Mesenchymal stem cell (in vitro differentiated cells and primary cell): ENCODE data around the gene UXS1.

Source experiments
- DNase-seq: peaks from one replicate; pipeline ENCODE4 v3.0.0-alpha.2; 2013
- H2AFZ ChIP-seq: one replicate; pipeline ENCODE4 v1.6.1; 2013; ENCODE audit warnings: low read depth, mild to moderate bottlenecking, control low read depth, inconsistent platforms, low read length, moderate library complexity
- H2AK5ac ChIP-seq: 2 replicates; pipeline ENCODE4 v1.6.1; 2013; ENCODE audit warnings: low read length, moderate library complexity, mild to moderate bottlenecking, inconsistent platforms; ENCODE audit not compliant: severe bottlenecking
- H2BK120ac ChIP-seq: one replicate; pipeline ENCODE4 v1.6.1; 2013; ENCODE audit warnings: low read depth, mild to moderate bottlenecking, inconsistent platforms, low read length, moderate library complexity
- H2BK12ac ChIP-seq, 2 experiments: one replicate each; pipeline ENCODE4 v1.6.1; 2013; ENCODE audit warnings: inconsistent platforms in 2 of 2, low read length in 2 of 2, mild to moderate bottlenecking in 2 of 2, moderate library complexity in 2 of 2, control low read depth in 1 of 2
- H2BK15ac ChIP-seq: one replicate; pipeline ENCODE4 v1.6.1; 2013; ENCODE audit warnings: mild to moderate bottlenecking, low read depth, inconsistent platforms; ENCODE audit not compliant: poor library complexity, severe bottlenecking
- H2BK5ac ChIP-seq: 2 replicates; pipeline ENCODE4 v1.6.1; 2013; ENCODE audit warnings: low read depth, mild to moderate bottlenecking, low read length, control low read depth, inconsistent platforms; ENCODE audit not compliant: poor library complexity, severe bottlenecking
- H3K14ac ChIP-seq, 2 experiments: one replicate each; pipeline ENCODE4 v1.6.1; 2013; ENCODE audit warnings: inconsistent platforms in 2 of 2, low read length in 2 of 2, control low read depth in 1 of 2, mild to moderate bottlenecking in 1 of 2, moderate library complexity in 1 of 2
- H3K18ac ChIP-seq, 2 experiments: one replicate each; pipeline ENCODE4 v1.6.1; 2013; ENCODE audit warnings: inconsistent platforms in 2 of 2, low read length in 2 of 2, control low read depth in 1 of 2, low read depth in 1 of 2, mild to moderate bottlenecking in 1 of 2
- H3K23ac ChIP-seq, 2 experiments: one replicate each; pipeline ENCODE4 v1.6.1; 2013; ENCODE audit warnings: inconsistent platforms in 2 of 2, low read length in 2 of 2, mild to moderate bottlenecking in 2 of 2, moderate library complexity in 2 of 2, control low read depth in 1 of 2
- H3K27ac ChIP-seq: 2 replicates; pipeline ENCODE4 v1.5.1; 2013; ENCODE audit warnings: mild to moderate bottlenecking, moderate library complexity, low read length, control low read depth, inconsistent platforms; ENCODE audit not compliant: poor library complexity, severe bottlenecking
- H3K27me3 ChIP-seq, 2 experiments: 2 replicates each; pipeline versions ENCODE4 v1.6.1 to v1.7.0; 2013; ENCODE audit warnings: low read length in 2 of 2, mild to moderate bottlenecking in 2 of 2, moderate library complexity in 2 of 2, control low read depth in 1 of 2, inconsistent platforms in 1 of 2; ENCODE audit not compliant: control insufficient read depth in 1 of 2, insufficient read depth in 1 of 2
- H3K36me3 ChIP-seq, 2 experiments: 2 replicates each; pipeline versions ENCODE4 v1.6.1 to v1.7.0; 2013; ENCODE audit warnings: low read length in 2 of 2, control low read depth in 1 of 2, inconsistent platforms in 1 of 2, low read depth in 1 of 2, mild to moderate bottlenecking in 1 of 2; ENCODE audit not compliant: insufficient read depth in 2 of 2, control insufficient read depth in 1 of 2
- H3K4ac ChIP-seq, 2 experiments: one replicate each; pipeline ENCODE4 v1.6.1; 2013; ENCODE audit warnings: inconsistent platforms in 2 of 2, low read length in 2 of 2, mild to moderate bottlenecking in 2 of 2, moderate library complexity in 2 of 2, control low read depth in 1 of 2, low read depth in 1 of 2
- H3K4me1 ChIP-seq: 2 replicates; pipeline ENCODE4 v1.6.1; 2013; ENCODE audit warnings: low read depth, low read length, control low read depth; ENCODE audit not compliant: control insufficient read depth, insufficient read depth
- H3K4me2 ChIP-seq: 2 replicates; pipeline ENCODE4 v1.6.1; 2013; ENCODE audit warnings: low read length, mild to moderate bottlenecking, inconsistent platforms; ENCODE audit not compliant: poor library complexity, severe bottlenecking
- H3K4me3 ChIP-seq, 2 experiments: 2 replicates each; pipeline versions ENCODE4 v1.5.1 to v1.7.0; 2013; ENCODE audit warnings: low read length in 2 of 2, mild to moderate bottlenecking in 2 of 2, control low read depth in 1 of 2, low read depth in 1 of 2; ENCODE audit not compliant: insufficient read depth in 1 of 2
- H3K79me1 ChIP-seq: replicated peaks from 2 replicates; pipeline ENCODE4 v1.6.1; 2013; ENCODE audit warnings: mild to moderate bottlenecking, control low read depth, low read length, inconsistent platforms; ENCODE audit not compliant: poor library complexity, severe bottlenecking
- H3K9ac ChIP-seq: 2 replicates; pipeline ENCODE4 v1.7.0; 2013; ENCODE audit warnings: mild to moderate bottlenecking, low read length, moderate library complexity
- H3K9me3 ChIP-seq: 2 replicates; pipeline ENCODE4 v1.7.0; 2013; ENCODE audit warnings: mild to moderate bottlenecking, low read length; ENCODE audit not compliant: control insufficient read depth
- H4K8ac ChIP-seq: one replicate; pipeline ENCODE4 v1.6.1; 2013; ENCODE audit warnings: inconsistent platforms, mild to moderate bottlenecking, low read length, moderate library complexity
- H4K91ac ChIP-seq: one replicate; pipeline ENCODE4 v1.6.1; 2013; ENCODE audit warnings: mild to moderate bottlenecking, low read length, inconsistent platforms
- WGBS: methylation state at CpG from one replicate; pipeline ENCODE4 v1.1.7; 2013; ENCODE audit warnings: mixed read lengths; 5-methylcytosine and 5-hydroxymethylcytosine counted together

UXS1 gene

DNA sequence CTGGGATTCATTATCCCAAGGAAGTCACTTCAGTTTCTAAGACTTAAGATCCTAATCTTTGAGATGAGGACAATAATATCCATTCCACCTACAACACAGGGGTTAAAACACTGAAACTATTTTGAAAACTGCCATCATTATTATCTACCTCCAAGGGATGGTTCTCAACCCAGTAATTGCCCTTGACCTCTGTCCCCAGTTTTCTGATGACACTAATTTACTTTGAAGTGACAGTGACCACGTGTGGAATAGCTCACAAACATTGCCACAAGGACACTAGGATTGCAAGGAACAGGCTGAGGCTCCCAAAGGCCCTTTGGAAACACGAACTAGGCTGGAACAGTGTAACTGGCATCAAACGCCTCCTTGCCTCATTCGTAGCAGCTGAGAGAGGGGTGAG, 78.4 kb downstream of the UXS1 start:
- Histone ChIP-seq H3K23ac (no peak overlapping the region), H4K91ac (no peak overlapping the region), H3K4me1 (peaks cover 30% of the 10 kb centered on the region), H3K9ac (no peak overlapping the region), H2AK5ac (no peak overlapping the region), H4K8ac (no peak overlapping the region), H3K18ac (no peak overlapping the region), H3K9me3 (no peaks in the 10 kb centered on the region), H3K4me2 (no peak overlapping the region), H2BK120ac (no peak overlapping the region), H2BK12ac (no peak overlapping the region), H3K27ac (no peak overlapping the region), H3K36me3 (peaks cover 29 to 42% of the 10 kb centered on the region in 2 experiments), H3K14ac (no peak overlapping the region), H3K4ac (no peak overlapping the region), H2BK15ac (no peak overlapping the region), H3K4me3 (no peak overlapping the region), H3K79me1 (peaks cover 41% of the 10 kb centered on the region), H2AFZ (no peak overlapping the region), H2BK5ac (no peak overlapping the region), H3K27me3 (no peaks in the 10 kb centered on the region)
- WGBS = 94% methylated on average over 4 of the region's 4 CpGs
- no peak for DNase-seq

DNA sequence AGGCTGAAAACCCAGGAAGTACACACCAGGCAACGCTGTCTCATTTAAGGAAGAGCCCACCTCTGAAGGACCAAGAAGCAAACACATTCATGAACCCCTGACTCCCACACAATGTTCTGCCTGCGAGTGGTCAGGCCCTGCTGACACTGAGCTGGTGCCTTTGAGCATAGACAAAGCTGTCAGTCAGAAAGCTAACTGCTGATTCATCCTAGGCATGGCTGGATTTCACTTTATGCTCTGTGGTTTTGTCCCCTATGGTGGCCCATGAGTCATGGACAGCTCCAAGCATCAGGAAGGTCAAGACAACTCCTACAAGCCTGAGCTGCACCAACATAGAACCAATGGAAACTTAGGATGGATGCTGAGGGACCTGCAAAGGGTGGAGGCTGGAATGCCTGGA, 78.9 kb downstream of the UXS1 start:
- Histone ChIP-seq H2BK5ac (no peak overlapping the region), H4K8ac (no peak overlapping the region), H3K27me3 (no peaks in the 10 kb centered on the region), H3K9me3 (no peaks in the 10 kb centered on the region), H3K9ac (no peak overlapping the region), H3K23ac (no peak overlapping the region), H2BK15ac (no peak overlapping the region), H2AFZ (no peak overlapping the region), H2AK5ac (no peak overlapping the region), H4K91ac (no peak overlapping the region), H3K4me2 (no peak overlapping the region), H3K4me1 (peaks cover 30% of the 10 kb centered on the region), H3K4me3 (no peak overlapping the region), H3K4ac (no peak overlapping the region), H2BK12ac (no peak overlapping the region), H3K27ac (peak overlapping the region; percentile 4), H2BK120ac (no peak overlapping the region), H3K14ac (no peak overlapping the region), H3K79me1 (peaks cover 36% of the 10 kb centered on the region), H3K18ac (no peak overlapping the region), H3K36me3 (peaks cover 29 to 42% of the 10 kb centered on the region in 2 experiments)
- peak; percentile 83 for DNase-seq
- WGBS = 51% methylated on average over 2 of the region's 2 CpGs

GRCh38 chr2:106114166-106114565, 79.9 kb downstream of the UXS1 start:
- Histone ChIP-seq H4K91ac (no peak overlapping the region), H2BK5ac (no peak overlapping the region), H3K4me2 (no peak overlapping the region), H3K18ac (no peak overlapping the region), H2AK5ac (peak overlapping the region; percentile 58), H3K9ac (no peak overlapping the region), H3K9me3 (no peaks in the 10 kb centered on the region), H3K27me3 (no peaks in the 10 kb centered on the region), H3K4me1 (peaks cover 30% of the 10 kb centered on the region), H2AFZ (no peak overlapping the region), H3K23ac (no peak overlapping the region), H3K27ac (peak overlapping the region; percentile 22), H3K4ac (no peak overlapping the region), H3K36me3 (peaks cover 38 to 42% of the 10 kb centered on the region in 2 experiments), H3K79me1 (peaks cover 32% of the 10 kb centered on the region), H4K8ac (no peak overlapping the region), H2BK12ac (no peak overlapping the region), H2BK15ac (no peak overlapping the region), H2BK120ac (no peak overlapping the region), H3K14ac (no peak overlapping the region), H3K4me3 (no peak overlapping the region)
- no peak for DNase-seq
- WGBS = 98% methylated on average over 2 of the region's 4 CpGs

DNA sequence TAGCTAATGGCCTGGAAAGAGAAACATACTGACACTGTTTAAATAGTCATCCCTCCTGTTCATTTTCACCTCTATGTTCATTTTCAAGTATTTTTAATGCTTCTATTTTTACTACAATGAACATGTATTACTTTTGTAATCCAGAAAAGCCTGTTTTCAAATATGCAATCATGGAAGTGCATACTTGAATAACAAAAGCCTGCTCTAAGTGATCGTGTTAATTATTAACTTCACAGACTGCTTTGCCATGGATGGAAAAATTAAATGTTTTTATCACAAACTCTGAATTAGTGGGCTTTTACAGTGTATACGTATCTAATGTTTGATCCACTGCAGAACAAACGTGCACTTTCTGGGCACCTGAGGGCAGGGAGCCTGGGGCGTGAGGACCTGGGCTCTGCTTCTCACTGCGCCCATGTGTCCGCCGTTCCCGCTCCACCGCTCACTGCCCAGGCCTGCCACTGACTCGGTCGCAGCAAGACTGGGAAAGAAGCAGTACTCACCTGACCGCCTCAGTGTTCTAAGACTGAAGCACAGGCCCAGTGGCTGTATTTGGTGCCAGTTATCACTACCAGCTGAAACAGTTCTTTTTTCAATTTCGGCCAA, 80.6 kb downstream of the UXS1 start:
- Histone ChIP-seq H3K4me2 (no peak overlapping the region), H2BK5ac (no peak overlapping the region), H3K4me1 (peaks cover 28% of the 10 kb centered on the region), H3K36me3 (peaks cover 45% of the 10 kb centered on the region in 2 experiments), H3K9ac (no peak overlapping the region), H3K4ac (no peak overlapping the region), H2BK15ac (no peak overlapping the region), H2AK5ac (peak overlapping the region; percentile 58), H3K14ac (no peak overlapping the region), H3K23ac (no peak overlapping the region), H3K27me3 (no peaks in the 10 kb centered on the region), H3K27ac (peak overlapping the region; percentile 22), H4K91ac (no peak overlapping the region), H2BK12ac (no peak overlapping the region), H4K8ac (no peak overlapping the region), H3K18ac (no peak overlapping the region), H3K9me3 (no peaks in the 10 kb centered on the region), H2AFZ (no peak overlapping the region), H2BK120ac (no peak overlapping the region), H3K4me3 (no peak overlapping the region), H3K79me1 (peaks cover 31% of the 10 kb centered on the region)
- WGBS = over 99% methylated on average over 13 of the region's 13 CpGs
- DNase-seq = no peak
